ENCODE results near the gene PANX3.

Gene PANX3

GRCh38 chr11:124611064-124611463, at the start of gene PANX3:
PANX3 (plus strand) TSS chr11:124611428; CDS start chr11:124611557, 129 bp downstream.
- Histone ChIP-seq H3K27me3 (ENCODE audit: control insufficient read depth in 5 of 5, insufficient read depth in 4 of 5, low read length in 5 of 5) (peaks cover 0 to 7% (median 2%) of the 10 kb centered on the region in 5 donors), H3K9ac (ENCODE audit: low read length in 5 of 5) (no peak within 1 kb of the TSS), H3K4me3 (ENCODE audit: low read depth in 1 of 5, low read length in 5 of 5) (no peak within 1 kb of the TSS), H3K9me3 (ENCODE audit: control insufficient read depth in 5 of 5, low read length in 5 of 5) (no peaks in the 10 kb centered on the region), H3K27ac (ENCODE audit: low read depth, low read length) (no peak within 1 kb of the TSS), H3K4me1 (ENCODE audit: control insufficient read depth in 5 of 5, insufficient read depth in 5 of 5, low read length in 5 of 5) (no peaks in the 10 kb centered on the region), H3K36me3 (ENCODE audit: control insufficient read depth in 5 of 5, insufficient read depth in 5 of 5, low read length in 5 of 5) (no peaks in the 10 kb centered on the region)

- Histone ChIP-seq H3K27me3 (ENCODE audit: control insufficient read depth in 5 of 5, insufficient read depth in 4 of 5, low read length in 5 of 5) (peaks cover 0 to 2% (median 0%) of the 10 kb centered on the region in 5 donors), H3K4me3 (ENCODE audit: low read depth in 1 of 5, low read length in 5 of 5) (no peak within 1 kb of the TSS), H3K27ac (ENCODE audit: low read depth, low read length) (no peak within 1 kb of the TSS), H3K36me3 (ENCODE audit: control insufficient read depth in 5 of 5, insufficient read depth in 5 of 5, low read length in 5 of 5) (no peaks in the 10 kb centered on the region), H3K9ac (ENCODE audit: low read length in 5 of 5) (no peak within 1 kb of the TSS), H3K4me1 (ENCODE audit: control insufficient read depth in 5 of 5, insufficient read depth in 5 of 5, low read length in 5 of 5) (no peaks in the 10 kb centered on the region), H3K9me3 (ENCODE audit: control insufficient read depth in 5 of 5, low read length in 5 of 5) (no peaks in the 10 kb centered on the region)
These were observed 41.5 kb upstream of the PANX3 start, which contains the start of gene OR8A1 for GRCh38 chr11:124569697-124570096. OR8A1 (plus strand) TSS chr11:124569997; CDS start chr11:124570120, 123 bp downstream.

GRCh38 chr11:124570160-124570559, 41.1 kb upstream of the PANX3 start:
- H3K27me3 ChIP-seq (ENCODE audit: control insufficient read depth in 5 of 5, insufficient read depth in 4 of 5, low read length in 5 of 5) = peaks cover 0 to 2% (median 0%) of the 10 kb centered on the region in 5 donors
- H3K4me3 ChIP-seq (ENCODE audit: low read depth in 1 of 5, low read length in 5 of 5) = no peak overlapping the region
- H3K36me3 ChIP-seq (ENCODE audit: control insufficient read depth in 5 of 5, insufficient read depth in 5 of 5, low read length in 5 of 5) = no peaks in the 10 kb centered on the region
- H3K9ac ChIP-seq (ENCODE audit: low read length in 5 of 5) = no peak overlapping the region
- H3K9me3 ChIP-seq (ENCODE audit: control insufficient read depth in 5 of 5, low read length in 5 of 5) = no peaks in the 10 kb centered on the region
- no peaks in the 10 kb centered on the region for H3K4me1 ChIP-seq (ENCODE audit: control insufficient read depth in 5 of 5, insufficient read depth in 5 of 5, low read length in 5 of 5)
- no peak overlapping the region for H3K27ac ChIP-seq (ENCODE audit: low read depth, low read length)

- H3K27ac ChIP-seq (ENCODE audit: low read depth, low read length) = no peak overlapping the region
- H3K36me3 ChIP-seq (ENCODE audit: control insufficient read depth in 5 of 5, insufficient read depth in 5 of 5, low read length in 5 of 5) = no peaks in the 10 kb centered on the region
- H3K4me3 ChIP-seq (ENCODE audit: low read depth in 1 of 5, low read length in 5 of 5) = no peak overlapping the region
- H3K9ac ChIP-seq (ENCODE audit: low read length in 5 of 5) = no peak overlapping the region
- H3K27me3 ChIP-seq (ENCODE audit: control insufficient read depth in 5 of 5, insufficient read depth in 4 of 5, low read length in 5 of 5) = peaks cover 0 to 3% (median 0%) of the 10 kb centered on the region in 5 donors
- no peaks in the 10 kb centered on the region for H3K9me3 ChIP-seq (ENCODE audit: control insufficient read depth in 5 of 5, low read length in 5 of 5)
- no peaks in the 10 kb centered on the region for H3K4me1 ChIP-seq (ENCODE audit: control insufficient read depth in 5 of 5, insufficient read depth in 5 of 5, low read length in 5 of 5)
These were observed 33.4 kb upstream of the PANX3 start for GRCh38 chr11:124577716-124578427.

- Histone ChIP-seq H3K27me3 (ENCODE audit: control insufficient read depth in 5 of 5, insufficient read depth in 4 of 5, low read length in 5 of 5) (peaks cover 0 to 3% (median 0%) of the 10 kb centered on the region in 5 donors), H3K9me3 (ENCODE audit: control insufficient read depth in 5 of 5, low read length in 5 of 5) (no peaks in the 10 kb centered on the region), H3K36me3 (ENCODE audit: control insufficient read depth in 5 of 5, insufficient read depth in 5 of 5, low read length in 5 of 5) (no peaks in the 10 kb centered on the region), H3K9ac (ENCODE audit: low read length in 5 of 5) (no peak overlapping the region), H3K4me3 (ENCODE audit: low read depth in 1 of 5, low read length in 5 of 5) (no peak overlapping the region), H3K27ac (ENCODE audit: low read depth, low read length) (no peak overlapping the region), H3K4me1 (ENCODE audit: control insufficient read depth in 5 of 5, insufficient read depth in 5 of 5, low read length in 5 of 5) (no peaks in the 10 kb centered on the region)
These were observed 32.5 kb upstream of the PANX3 start for GRCh38 chr11:124578761-124579160.

GRCh38 chr11:124581817-124582216, 29.4 kb upstream of the PANX3 start:
- Histone ChIP-seq H3K4me3 (ENCODE audit: low read depth in 1 of 5, low read length in 5 of 5) (no peak overlapping the region), H3K27ac (ENCODE audit: low read depth, low read length) (no peak overlapping the region), H3K36me3 (ENCODE audit: control insufficient read depth in 5 of 5, insufficient read depth in 5 of 5, low read length in 5 of 5) (no peaks in the 10 kb centered on the region), H3K9ac (ENCODE audit: low read length in 5 of 5) (no peak overlapping the region), H3K27me3 (ENCODE audit: control insufficient read depth in 5 of 5, insufficient read depth in 4 of 5, low read length in 5 of 5) (no peaks in the 10 kb centered on the region), H3K4me1 (ENCODE audit: control insufficient read depth in 5 of 5, insufficient read depth in 5 of 5, low read length in 5 of 5) (no peaks in the 10 kb centered on the region), H3K9me3 (ENCODE audit: control insufficient read depth in 5 of 5, low read length in 5 of 5) (no peaks in the 10 kb centered on the region)

- Histone ChIP-seq H3K27me3 (ENCODE audit: control insufficient read depth in 5 of 5, insufficient read depth in 4 of 5, low read length in 5 of 5) (no peaks in the 10 kb centered on the region), H3K9me3 (ENCODE audit: control insufficient read depth in 5 of 5, low read length in 5 of 5) (no peaks in the 10 kb centered on the region), H3K27ac (ENCODE audit: low read depth, low read length) (no peak overlapping the region), H3K4me3 (ENCODE audit: low read depth in 1 of 5, low read length in 5 of 5) (no peak overlapping the region), H3K9ac (ENCODE audit: low read length in 5 of 5) (no peak overlapping the region), H3K36me3 (ENCODE audit: control insufficient read depth in 5 of 5, insufficient read depth in 5 of 5, low read length in 5 of 5) (no peaks in the 10 kb centered on the region), H3K4me1 (ENCODE audit: control insufficient read depth in 5 of 5, insufficient read depth in 5 of 5, low read length in 5 of 5) (no peaks in the 10 kb centered on the region)
These were observed 28.7 kb upstream of the PANX3 start for GRCh38 chr11:124582565-124582964.

GRCh38 chr11:124583781-124584180, 27.4 kb upstream of the PANX3 start:
- H3K36me3 ChIP-seq (ENCODE audit: control insufficient read depth in 5 of 5, insufficient read depth in 5 of 5, low read length in 5 of 5) = no peaks in the 10 kb centered on the region

GRCh38 chr11:124584681-124585372, 26.4 kb upstream of the PANX3 start:
- Histone ChIP-seq H3K36me3 (ENCODE audit: control insufficient read depth in 5 of 5, insufficient read depth in 5 of 5, low read length in 5 of 5) (no peaks in the 10 kb centered on the region), H3K4me3 (ENCODE audit: low read depth in 1 of 5, low read length in 5 of 5) (no peak overlapping the region), H3K27ac (ENCODE audit: low read depth, low read length) (no peak overlapping the region), H3K4me1 (ENCODE audit: control insufficient read depth in 5 of 5, insufficient read depth in 5 of 5, low read length in 5 of 5) (no peaks in the 10 kb centered on the region), H3K9me3 (ENCODE audit: control insufficient read depth in 5 of 5, low read length in 5 of 5) (no peaks in the 10 kb centered on the region), H3K27me3 (ENCODE audit: control insufficient read depth in 5 of 5, insufficient read depth in 4 of 5, low read length in 5 of 5) (no peaks in the 10 kb centered on the region), H3K9ac (ENCODE audit: low read length in 5 of 5) (peak overlapping the region in 1 of 5 donors; percentile 15)

More at GRCh38 chr11:124583781-124584180, 27.4 kb upstream of the PANX3 start:
- Histone ChIP-seq H3K27ac (ENCODE audit: low read depth, low read length) (no peak overlapping the region), H3K9ac (ENCODE audit: low read length in 5 of 5) (no peak overlapping the region), H3K27me3 (ENCODE audit: control insufficient read depth in 5 of 5, insufficient read depth in 4 of 5, low read length in 5 of 5) (no peaks in the 10 kb centered on the region), H3K4me3 (ENCODE audit: low read depth in 1 of 5, low read length in 5 of 5) (no peak overlapping the region), H3K9me3 (ENCODE audit: control insufficient read depth in 5 of 5, low read length in 5 of 5) (no peaks in the 10 kb centered on the region), H3K4me1 (ENCODE audit: control insufficient read depth in 5 of 5, insufficient read depth in 5 of 5, low read length in 5 of 5) (no peaks in the 10 kb centered on the region)

GRCh38 chr11:124586238-124586860, 24.9 kb upstream of the PANX3 start:
- no peaks in the 10 kb centered on the region for H3K4me1 ChIP-seq (ENCODE audit: control insufficient read depth in 5 of 5, insufficient read depth in 5 of 5, low read length in 5 of 5)
- H3K9me3 ChIP-seq (ENCODE audit: control insufficient read depth in 5 of 5, low read length in 5 of 5) = no peaks in the 10 kb centered on the region
- no peaks in the 10 kb centered on the region for H3K36me3 ChIP-seq (ENCODE audit: control insufficient read depth in 5 of 5, insufficient read depth in 5 of 5, low read length in 5 of 5)
- H3K4me3 ChIP-seq (ENCODE audit: low read depth in 1 of 5, low read length in 5 of 5) = no peak overlapping the region
- H3K27ac ChIP-seq (ENCODE audit: low read depth, low read length) = no peak overlapping the region
- no peaks in the 10 kb centered on the region for H3K27me3 ChIP-seq (ENCODE audit: control insufficient read depth in 5 of 5, insufficient read depth in 4 of 5, low read length in 5 of 5)
- no peak overlapping the region for H3K9ac ChIP-seq (ENCODE audit: low read length in 5 of 5)

All from subcutaneous abdominal adipose tissue (tissue), 5 donors.